Measurements from ENCODE around the gene SYNE4.

DNA sequence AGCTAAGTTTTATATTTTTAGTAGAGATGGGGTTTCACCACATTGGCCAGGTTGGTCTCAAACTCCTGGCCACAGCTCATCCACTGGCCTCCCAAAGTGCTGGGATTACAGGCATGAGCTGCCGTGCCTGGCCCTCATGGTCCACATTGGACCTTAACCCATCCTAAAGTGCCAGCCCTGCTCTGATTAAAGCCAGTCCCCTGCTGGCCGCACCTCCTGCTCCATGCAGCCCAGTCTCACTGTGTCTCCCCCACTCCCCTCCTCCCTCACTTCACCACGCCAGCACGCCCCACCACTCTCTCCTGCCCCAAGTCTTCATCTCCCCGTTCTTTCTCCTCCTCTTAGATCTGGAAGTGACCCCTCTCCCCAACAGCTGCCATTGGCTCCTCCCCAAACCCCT lies 30.3 kb downstream of the SYNE4 start:
- TF ChIP-seq POLR2AphosphoS5 (IDR thresholded peaks at IDR 0.05; ENCODE audit: borderline replicate concordance, low read depth, low read length), result no peak
- no peak for TF ChIP-seq EZH2 (IDR thresholded peaks at IDR 0.05)
